Small intestine (tissue), 7 donors: ENCODE data around the gene CASP2. TPM values are rescaled to one million over a fixed set of nuclear protein-coding genes. Genes with fewer than 3 reads are reported as not detected.
"Not testable (repeated sequence)": the region's sequence is repeated elsewhere in the genome, so short reads cannot be mapped to it uniquely, and the experiment has no call there.

Experiments
- DNase-seq, 2 donors: peaks; one replicate each; pipeline versions ENCODE4 v3.0.0 to v3.0.0-alpha.2; 2013
- FAIRE-seq: peaks from 2 replicates; lab custom pipeline; 2012; peaks lifted over from hg19 to GRCh38; lab: Jason Lieb, UNC
- H3K27ac ChIP-seq, 3 donors: one replicate each; pipeline ENCODE4 v1.5.1; 2013; ENCODE audit warnings: low read length in 2 of 3, mild to moderate bottlenecking in 2 of 3, control low read depth in 1 of 3, inconsistent platforms in 1 of 3, low read depth in 1 of 3, moderate library complexity in 1 of 3
- H3K27me3 ChIP-seq, 3 donors: one replicate each; pipeline ENCODE4 v1.6.1; 2013; ENCODE audit warnings: low read length in 3 of 3, inconsistent platforms in 1 of 3; ENCODE audit not compliant: control insufficient read depth in 3 of 3, insufficient read depth in 3 of 3
- H3K36me3 ChIP-seq, 3 donors: one replicate each; pipeline ENCODE4 v1.6.1; 2013; ENCODE audit warnings: low read length in 3 of 3, inconsistent platforms in 1 of 3, low read depth in 1 of 3, mild to moderate bottlenecking in 1 of 3, moderate library complexity in 1 of 3; ENCODE audit not compliant: control insufficient read depth in 3 of 3, insufficient read depth in 2 of 3
- H3K4me1 ChIP-seq, 3 donors: one replicate each; pipeline ENCODE4 v1.6.1; 2013; ENCODE audit warnings: low read length in 2 of 3, inconsistent platforms in 1 of 3, low read depth in 1 of 3, mild to moderate bottlenecking in 1 of 3, moderate library complexity in 1 of 3; ENCODE audit not compliant: control insufficient read depth in 3 of 3, insufficient read depth in 2 of 3
- H3K4me3 ChIP-seq, 3 donors: one replicate each; pipeline ENCODE4 v1.5.1; 2013; ENCODE audit warnings: low read length in 3 of 3, control low read depth in 1 of 3, inconsistent platforms in 1 of 3, low read depth in 1 of 3, mild to moderate bottlenecking in 1 of 3, moderate library complexity in 1 of 3
- H3K9me3 ChIP-seq, 2 donors: one replicate each; pipeline ENCODE4 v1.6.1; 2013; ENCODE audit warnings: low read depth in 1 of 2, low read length in 1 of 2; ENCODE audit not compliant: control insufficient read depth in 2 of 2, insufficient read depth in 1 of 2
- WGBS, 3 donors: extraction: QIAGEN DNeasy Blood & Tissue Kit; methylation state at CpG; one replicate each; pipeline ENCODE4 v1.1.7; 2013; 5-methylcytosine and 5-hydroxymethylcytosine counted together
- polyA plus RNA-seq, 4 donors: library from polyadenylated mRNA; stranded (reverse) in 3 of 4; unstranded in 1 of 4; fragments of 200-250 nt in 3 of 4; fragments of 120-200 nt in 1 of 4; gene quantifications; one replicate each; pipeline versions ENCODE4 v1.2.1 to v1.2.3, GENCODE V29; 2013
- donor health status: healthy with polysubstance abuse.
- donor health status: control.
- donor health status: control.
- donor health status: Bipolar disorder and iron deficiency.
- donor health status: healthy.

The CASP2 gene
- polyA plus RNA-seq, 4 donors, result 4.9 to 29.8 (median 9.0) TPM

DNA sequence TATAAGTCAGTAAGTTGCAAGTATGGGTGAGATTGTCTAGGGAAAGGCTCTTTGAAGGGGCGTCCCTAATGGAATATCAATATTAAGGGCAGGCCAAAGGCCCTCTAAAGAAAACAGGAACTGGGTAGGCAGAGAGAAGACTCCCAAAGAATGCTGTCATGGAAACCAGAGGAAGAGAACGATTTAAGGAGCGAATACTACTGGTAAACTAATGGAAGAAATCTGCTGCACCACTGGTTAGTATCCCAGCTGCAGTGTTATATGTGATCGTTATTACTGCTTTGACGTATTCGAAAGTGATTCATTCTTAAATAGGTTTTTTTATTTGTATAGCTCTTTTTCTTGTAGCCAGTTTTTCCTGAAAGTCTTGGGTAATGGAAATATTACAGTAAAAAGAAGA, 1.3 kb downstream of the CASP2 start:
- DNase-seq (no peak), FAIRE-seq (no peak)
- H3K4me3 ChIP-seq, result peak overlapping the region in 2 of 3 donors; percentile 65 to 82
- WGBS, 3 donors, result 3 to 12% (median 3%) methylated on average over 6 of the region's 6 CpGs
- peaks cover 6 to 43% (median 13%) of the 10 kb centered on the region in 3 donors for H3K36me3 ChIP-seq
- no peak overlapping the region for H3K27ac ChIP-seq
- peaks cover 0 to 7% of the 10 kb centered on the region in 2 donors for H3K9me3 ChIP-seq
- H3K27me3 ChIP-seq, result no peaks in the 10 kb centered on the region
- H3K4me1 ChIP-seq, result peaks cover 6 to 37% (median 9%) of the 10 kb centered on the region in 3 donors

- not testable (repeated sequence) for H3K4me3 ChIP-seq, FAIRE-seq, H3K9me3 ChIP-seq, H3K27ac ChIP-seq, DNase-seq, H3K27me3 ChIP-seq
- WGBS, 3 donors, result 41 to 54% (median 52%) methylated on average over 3 to 4 of the region's 4 CpGs
- Histone ChIP-seq H3K36me3 (peaks cover 9 to 45% (median 16%) of the 10 kb centered on the region in 3 donors), H3K4me1 (peaks cover 6 to 36% (median 9%) of the 10 kb centered on the region in 3 donors)
Measured at GRCh38 chr7:143289888-143290287, 1.7 kb downstream of the CASP2 start.

- Histone ChIP-seq H3K27ac (no peak overlapping the region), H3K4me3 (no peak overlapping the region), H3K4me1 (peaks cover 6 to 36% (median 9%) of the 10 kb centered on the region in 3 donors), H3K36me3 (peaks cover 9 to 48% (median 16%) of the 10 kb centered on the region in 3 donors), H3K9me3 (peaks cover 0 to 7% of the 10 kb centered on the region in 2 donors), H3K27me3 (no peaks in the 10 kb centered on the region)
- no peak for DNase-seq
- WGBS, 3 donors, result 35 to 61% (median 45%) methylated on average over 4 of the region's 4 CpGs
- no peak for FAIRE-seq
Measured at GRCh38 chr7:143290293-143290692, 2.1 kb downstream of the CASP2 start.

DNA sequence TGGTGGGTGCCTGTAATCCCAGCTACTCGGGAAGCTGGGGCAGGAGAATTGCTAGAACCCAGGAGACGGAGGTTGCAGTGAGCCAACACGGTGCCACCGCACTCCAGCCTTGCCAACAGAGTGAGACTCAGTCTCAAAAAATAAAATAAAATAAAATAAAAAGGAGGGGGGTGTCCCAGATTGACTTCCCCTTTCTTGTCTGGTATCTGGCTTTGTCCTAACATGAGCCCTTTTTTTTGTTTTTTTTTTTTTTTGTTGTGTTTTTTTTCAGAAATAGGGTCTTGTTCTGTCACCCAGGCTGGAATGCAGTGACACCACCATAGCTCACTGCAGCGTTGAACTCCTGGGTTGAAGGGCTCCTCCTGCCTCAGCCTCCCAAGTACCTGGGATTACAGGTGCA, 4.7 kb downstream of the CASP2 start:
- no peak overlapping the region for H3K27ac ChIP-seq
- peaks cover 7 to 22% (median 9%) of the 10 kb centered on the region in 3 donors for H3K4me1 ChIP-seq
- FAIRE-seq (no peak), DNase-seq (no peak)
- H3K4me3 ChIP-seq, result no peak overlapping the region
- H3K9me3 ChIP-seq, result peaks cover 0 to under 1% of the 10 kb centered on the region in 2 donors
- WGBS, 3 donors, result 96 to 97% (median 97%) methylated on average over 5 of the region's 5 CpGs
- no peaks in the 10 kb centered on the region for H3K27me3 ChIP-seq
- H3K36me3 ChIP-seq, result peaks cover 9 to 34% (median 16%) of the 10 kb centered on the region in 3 donors

DNA sequence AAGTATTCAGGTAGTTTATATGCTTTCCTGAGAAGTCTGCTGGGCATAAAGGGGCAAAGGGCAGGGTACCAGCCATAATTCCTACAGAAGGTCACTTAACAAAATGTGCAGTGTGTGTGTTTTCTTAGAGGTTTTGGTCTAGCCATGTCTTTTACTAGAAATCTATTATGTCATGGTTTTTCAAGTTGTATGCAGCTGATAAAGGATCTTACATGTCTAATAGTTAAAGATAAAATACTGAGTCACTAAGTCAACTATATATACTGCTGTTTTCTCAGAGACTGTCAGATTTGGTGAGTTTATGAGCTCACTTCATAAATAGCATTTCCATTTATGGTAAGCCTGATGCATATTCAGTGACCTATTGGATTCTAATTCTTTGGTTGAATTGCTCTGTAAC, 7.7 kb downstream of the CASP2 start:
- Histone ChIP-seq H3K36me3 (peaks cover 22 to 48% (median 25%) of the 10 kb centered on the region in 3 donors), H3K9me3 (no peaks in the 10 kb centered on the region), H3K4me3 (no peak overlapping the region), H3K4me1 (peaks cover 0 to 13% (median 3%) of the 10 kb centered on the region in 3 donors), H3K27me3 (no peaks in the 10 kb centered on the region), H3K27ac (peak overlapping the region in 1 of 3 donors; percentile 70)
- FAIRE-seq (no peak), DNase-seq (peak in 1 of 2 donors; percentile 63)

- no peak for DNase-seq
- peak overlapping the region in 1 of 3 donors; percentile 70 for H3K27ac ChIP-seq
- H3K4me3 ChIP-seq, result no peak overlapping the region
- H3K27me3 ChIP-seq, result no peaks in the 10 kb centered on the region
- H3K4me1 ChIP-seq, result peaks cover 0 to 13% (median 3%) of the 10 kb centered on the region in 3 donors
- FAIRE-seq, result no peak
- H3K9me3 ChIP-seq, result no peaks in the 10 kb centered on the region
- H3K36me3 ChIP-seq, result peaks cover 22 to 48% (median 25%) of the 10 kb centered on the region in 3 donors
- 40 to 69% (median 66%) methylated on average over 2 of the region's 2 CpGs for WGBS, 3 donors
Measured at GRCh38 chr7:143296686-143297085, 8.5 kb downstream of the CASP2 start.

DNA sequence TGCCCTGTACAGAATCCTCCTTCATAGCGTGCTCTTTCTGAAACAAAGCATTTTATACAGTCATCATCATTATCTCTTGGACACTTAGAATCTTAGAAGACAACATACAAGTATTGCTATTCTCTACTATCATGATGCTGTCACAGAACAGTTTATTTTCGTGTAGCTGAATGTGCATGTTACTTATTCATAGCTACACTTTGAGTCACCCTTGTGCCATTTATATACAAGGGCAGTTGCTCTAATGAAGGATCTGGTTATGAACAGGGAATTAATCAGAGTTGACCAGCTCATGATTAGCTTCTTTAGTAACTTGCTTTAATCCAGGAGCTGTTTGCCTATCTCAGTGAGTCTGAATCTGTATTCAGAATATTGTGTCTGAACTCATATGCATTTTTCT, 11.2 kb downstream of the CASP2 start:
- Histone ChIP-seq H3K36me3 (peaks cover 23 to 38% (median 24%) of the 10 kb centered on the region in 3 donors), H3K27ac (no peak overlapping the region), H3K4me1 (peaks cover 0 to 13% (median 3%) of the 10 kb centered on the region in 3 donors), H3K27me3 (no peaks in the 10 kb centered on the region), H3K9me3 (no peaks in the 10 kb centered on the region), H3K4me3 (no peak overlapping the region)
- FAIRE-seq (no peak), DNase-seq (no peak)
- WGBS, 3 donors, result 78 to 87% (median 84%) methylated on average over 2 of the region's 2 CpGs

- DNase-seq, result peak; percentile 49 to 68
- no peak for FAIRE-seq
- WGBS, 3 donors, result 40 to 60% (median 51%) methylated on average over 8 of the region's 8 CpGs
Measured at GRCh38 chr7:143299840-143300239, 11.7 kb downstream of the CASP2 start.

More at GRCh38 chr7:143299840-143300239, 11.7 kb downstream of the CASP2 start:
- Histone ChIP-seq H3K4me1 (peaks cover 0 to 13% (median 3%) of the 10 kb centered on the region in 3 donors), H3K36me3 (peaks cover 22 to 40% (median 25%) of the 10 kb centered on the region in 3 donors), H3K9me3 (no peaks in the 10 kb centered on the region), H3K27ac (no peak overlapping the region), H3K27me3 (no peaks in the 10 kb centered on the region), H3K4me3 (no peak overlapping the region)
